ENCODE results near the gene RAPGEF2.

GRCh38 chr4:159343116-159343515 is 240.2 kb downstream of the RAPGEF2 start:
- TF ChIP-seq CTCF (IDR thresholded peaks at IDR 0.05) (no peak), POLR2A (IDR thresholded peaks at IDR 0.05) (no peak)
